ENCODE data around the gene TYW5.
A peak's percentile ranks its signal among the peaks of the same experiment; 100 is the strongest.

The TYW5 gene

GRCh38 chr2:199955339-199956061 is at the start of gene TYW5, which contains the start of gene MAIP1:
Gene TYW5 (minus strand): TSS chr2:199955491. CDS start chr2:199955470, 21 bp downstream.
Gene MAIP1 (plus strand): TSS chr2:199955582. CDS start chr2:199955799, 217 bp downstream.
- peak; percentile 90 for DNase-seq

DNA sequence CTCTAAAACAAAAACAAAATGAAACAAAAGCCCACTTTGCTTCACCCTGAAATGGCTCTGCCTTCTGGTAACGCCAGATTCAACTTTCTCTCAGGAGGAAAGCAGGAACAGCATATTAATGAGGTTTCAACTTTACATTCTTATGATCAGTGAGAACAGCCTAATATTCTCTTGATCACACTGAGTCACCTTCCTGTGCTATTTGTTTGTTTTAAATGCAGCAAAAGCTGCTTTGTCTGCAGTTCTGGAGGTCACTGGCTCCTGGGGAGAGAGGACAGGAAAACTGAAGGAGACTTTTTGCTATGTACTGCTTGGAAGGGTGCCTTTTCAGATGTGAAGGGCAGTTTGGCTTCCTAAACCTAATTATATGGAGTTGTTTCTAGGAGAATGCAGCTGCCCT is 48.2 kb upstream of the TYW5 start:
- DNase-seq = no peak

DNA sequence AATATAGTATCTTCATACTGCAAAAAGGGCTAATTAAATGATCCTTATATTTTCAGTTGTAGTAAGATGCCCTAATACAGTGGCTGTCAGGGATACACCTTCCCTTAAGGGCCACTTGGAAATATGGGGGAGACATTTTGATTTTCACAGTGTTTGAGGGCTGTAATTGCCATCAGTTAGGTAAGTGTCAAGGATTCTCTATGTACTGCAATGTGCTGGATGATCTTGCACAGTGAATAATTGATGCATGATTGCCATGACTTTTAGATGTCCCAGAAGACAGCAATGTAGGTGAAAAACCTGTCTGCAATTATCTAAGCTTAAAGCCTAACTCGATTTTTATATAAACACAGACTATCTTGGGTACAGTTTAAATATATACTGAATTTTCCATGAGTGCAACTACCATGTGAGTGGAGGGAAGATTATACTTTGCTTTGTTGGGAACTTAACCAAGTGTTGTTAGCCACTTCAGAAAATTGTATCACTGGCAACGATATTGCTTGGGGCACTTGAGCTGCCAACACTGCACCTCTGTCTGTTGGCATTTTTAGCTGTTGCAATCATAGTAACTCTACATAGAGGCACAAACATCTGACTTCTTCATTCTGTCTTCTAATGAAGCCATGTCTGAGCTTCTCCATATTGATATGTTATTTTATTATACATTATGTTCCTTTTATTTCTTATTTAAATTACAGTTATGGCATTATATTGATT is 45.3 kb upstream of the TYW5 start:
- DNase-seq = no peak

- DNase-seq = no peak
Measured at GRCh38 chr2:199999166-199999565, 43.9 kb upstream of the TYW5 start.

DNA sequence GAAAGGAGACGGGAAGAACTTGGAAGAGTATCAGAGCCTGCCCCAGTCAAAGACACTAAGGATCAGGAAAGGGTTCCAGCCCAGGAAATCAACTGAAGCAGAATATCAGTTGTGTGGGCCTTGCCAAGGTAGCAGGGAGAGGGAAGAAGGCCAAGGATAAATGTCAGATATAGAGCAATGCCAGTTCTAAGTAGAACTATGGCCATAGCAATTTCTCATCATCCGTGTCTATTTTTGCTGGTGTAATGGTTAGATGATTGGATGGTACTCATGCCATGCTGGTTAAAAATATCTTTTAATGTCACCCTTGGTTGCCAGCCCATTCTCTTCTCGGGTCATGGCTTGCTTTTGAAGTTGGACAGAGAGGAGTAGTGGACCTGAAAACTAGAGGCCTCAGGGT is 42.0 kb upstream of the TYW5 start:
- no peak for DNase-seq

GRCh38 chr2:199994896-199995295 is 39.6 kb upstream of the TYW5 start:
- no peak for DNase-seq

DNA sequence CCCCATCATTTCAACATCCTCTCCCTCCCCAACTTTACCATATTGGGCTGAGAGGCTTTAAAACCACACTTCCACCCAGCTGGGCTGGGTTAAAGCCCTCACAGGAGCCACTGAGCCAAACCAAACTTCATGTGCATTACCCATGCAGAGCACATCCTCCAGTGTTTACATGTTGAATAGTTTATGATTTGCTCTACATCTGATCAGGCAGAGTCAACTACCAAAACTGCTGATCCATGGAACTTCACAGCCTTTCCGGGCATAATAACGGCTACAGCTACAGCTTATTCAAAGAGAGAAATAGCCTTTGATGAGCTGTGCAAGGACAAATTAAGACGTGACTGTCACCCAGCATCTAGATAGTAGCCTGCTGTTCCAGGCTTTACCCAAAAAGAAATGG is 39.1 kb upstream of the TYW5 start:
- DNase-seq = no peak

DNA sequence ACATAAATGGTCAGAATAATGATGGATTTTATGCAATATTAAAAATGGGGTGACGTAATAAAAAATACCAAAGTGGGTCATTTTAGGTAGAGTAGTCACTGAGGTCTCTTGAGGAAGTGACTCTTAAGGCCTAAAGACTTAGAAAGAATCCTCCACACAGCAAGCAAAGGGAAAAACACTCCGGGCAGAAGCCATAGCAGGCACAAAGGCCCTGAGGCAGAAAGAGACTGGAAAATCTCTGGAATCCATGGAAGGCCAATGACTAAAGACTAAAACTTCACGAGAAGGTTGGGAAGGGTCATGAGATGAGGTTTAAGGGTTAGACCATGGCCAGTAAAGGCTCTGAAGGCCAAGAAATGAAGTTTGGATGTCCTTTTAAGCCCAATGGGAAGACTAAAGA is 37.0 kb upstream of the TYW5 start:
- no peak for DNase-seq

DNA sequence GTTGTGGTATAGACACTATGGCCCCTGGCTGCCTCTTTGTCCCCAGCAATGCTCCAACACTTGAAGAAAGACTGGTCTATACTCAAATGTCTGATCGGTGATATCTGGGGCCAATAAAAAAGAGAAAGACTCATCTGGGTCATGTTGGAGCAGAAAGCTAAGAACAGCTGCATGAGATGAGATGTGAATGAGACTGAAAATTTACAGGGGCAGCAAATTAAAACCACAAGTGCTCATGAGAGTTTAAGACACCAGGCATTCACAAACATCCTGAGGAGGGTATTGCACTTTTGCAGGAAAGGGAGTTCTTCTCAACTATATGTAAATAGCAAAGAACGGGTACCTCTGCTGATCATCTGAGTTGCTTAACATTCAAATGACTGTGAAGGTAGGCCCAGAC is 36.4 kb upstream of the TYW5 start:
- no peak for DNase-seq

DNA sequence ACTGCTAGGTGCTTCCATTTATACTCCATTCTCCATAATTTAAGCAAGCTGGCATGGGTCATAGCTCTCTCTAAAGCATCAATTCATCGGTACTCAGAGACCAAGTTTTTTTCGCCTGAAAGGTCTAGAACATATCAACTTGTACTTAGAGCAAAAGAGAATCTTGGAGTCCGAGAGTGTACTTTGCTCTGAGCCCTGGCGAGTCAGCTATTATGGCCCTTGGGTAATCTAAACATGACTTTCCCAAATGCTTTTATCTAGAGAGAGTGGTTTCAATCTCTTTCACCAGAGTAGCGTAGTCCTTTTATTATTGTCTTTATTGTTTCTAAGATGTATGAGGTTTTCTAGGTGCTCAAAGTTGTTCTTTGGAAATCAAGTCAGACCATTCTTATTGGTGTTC is 34.5 kb upstream of the TYW5 start:
- DNase-seq = no peak

DNA sequence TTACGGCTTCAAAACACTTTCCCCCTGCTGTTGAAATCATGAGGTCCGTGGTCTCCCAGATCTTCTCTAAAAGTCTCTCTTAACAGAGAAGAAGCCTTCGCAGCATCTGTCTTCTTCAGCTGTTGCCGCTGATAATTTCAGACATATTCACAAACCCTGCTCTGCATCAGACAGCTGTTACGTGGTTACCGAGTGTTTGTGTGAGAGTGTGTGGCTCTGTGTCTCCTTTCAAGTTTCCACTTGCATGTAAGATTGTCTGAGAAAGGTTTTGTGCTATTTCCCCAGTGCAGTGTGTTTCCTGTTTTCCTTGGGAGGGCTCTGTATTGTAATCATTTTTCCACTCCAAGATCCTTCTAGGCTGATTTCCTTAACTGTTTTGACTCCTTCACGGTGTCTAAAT is 32.9 kb upstream of the TYW5 start:
- peak; percentile 72 for DNase-seq

DNA sequence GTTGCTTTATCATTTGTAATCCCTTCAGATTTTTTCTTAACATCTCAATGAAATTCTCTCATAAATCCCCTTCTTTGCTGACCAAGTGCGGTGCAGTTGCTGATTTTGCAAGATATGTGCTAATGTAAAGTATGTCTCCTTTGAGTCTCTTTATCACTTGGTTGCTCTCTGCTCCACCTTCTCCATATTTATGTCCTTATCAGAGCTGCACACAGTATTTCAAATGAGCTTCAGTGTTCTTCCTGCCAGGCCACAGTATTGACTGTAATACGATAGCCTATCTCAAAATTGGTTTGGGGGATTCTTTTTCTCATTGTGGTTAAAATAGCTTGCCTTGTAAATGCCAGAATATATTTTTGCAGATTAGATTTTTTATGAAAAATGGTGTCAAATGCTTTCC is 32.3 kb upstream of the TYW5 start:
- no peak for DNase-seq

- DNase-seq = peak; percentile 69
Measured at GRCh38 chr2:199985625-199986207, 30.4 kb upstream of the TYW5 start.

GRCh38 chr2:199984755-199985154 is 29.5 kb upstream of the TYW5 start:
- no peak for DNase-seq

DNA sequence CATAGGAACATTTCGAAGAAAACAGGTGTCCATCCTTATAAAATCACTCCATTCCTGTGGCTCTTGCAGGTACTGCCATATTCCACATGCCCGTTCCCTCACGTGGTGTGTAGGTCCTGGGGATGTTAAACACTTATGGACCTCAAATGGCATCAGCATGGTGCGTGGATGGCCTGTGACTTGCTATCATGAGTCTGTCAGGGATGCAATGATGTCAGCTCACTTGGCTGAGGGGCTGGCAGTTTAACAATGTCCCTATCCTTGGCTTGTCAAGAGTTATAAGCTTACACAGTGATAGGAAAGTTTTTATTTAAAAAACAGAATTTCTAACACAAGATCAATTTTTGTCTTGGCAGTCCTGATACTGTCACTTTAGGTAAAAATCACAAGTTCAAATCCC is 28.9 kb upstream of the TYW5 start:
- DNase-seq = no peak

DNA sequence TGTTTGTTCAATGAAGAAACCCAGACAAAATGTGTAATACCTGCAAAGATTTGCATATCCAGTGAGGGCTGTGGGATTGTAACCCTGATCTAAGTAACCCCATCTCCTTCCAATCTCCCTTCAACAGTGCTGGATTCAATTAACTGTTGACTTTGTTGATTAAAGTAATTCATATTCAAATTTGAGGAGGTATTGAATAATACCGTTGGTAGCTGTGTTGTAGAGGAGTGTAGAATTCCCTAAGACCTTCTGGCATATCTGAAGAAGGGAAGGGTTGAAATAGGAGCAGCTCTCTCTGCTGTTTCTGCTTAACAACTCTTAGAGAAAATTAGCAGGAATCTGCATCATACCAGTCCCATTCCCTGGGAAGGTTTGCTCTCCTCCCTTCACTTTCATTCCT is 28.2 kb upstream of the TYW5 start:
- no peak for DNase-seq

- DNase-seq = peak; percentile 44
Measured at GRCh38 chr2:199982126-199982843, 27.0 kb upstream of the TYW5 start.

- DNase-seq = peak; percentile 91
Measured at GRCh38 chr2:199979832-199980628, 24.7 kb upstream of the TYW5 start.

GRCh38 chr2:199979398-199979797 is 24.1 kb upstream of the TYW5 start:
- no peak for DNase-seq

- no peak for DNase-seq
Measured at GRCh38 chr2:199977984-199978415, 22.7 kb upstream of the TYW5 start.

DNA sequence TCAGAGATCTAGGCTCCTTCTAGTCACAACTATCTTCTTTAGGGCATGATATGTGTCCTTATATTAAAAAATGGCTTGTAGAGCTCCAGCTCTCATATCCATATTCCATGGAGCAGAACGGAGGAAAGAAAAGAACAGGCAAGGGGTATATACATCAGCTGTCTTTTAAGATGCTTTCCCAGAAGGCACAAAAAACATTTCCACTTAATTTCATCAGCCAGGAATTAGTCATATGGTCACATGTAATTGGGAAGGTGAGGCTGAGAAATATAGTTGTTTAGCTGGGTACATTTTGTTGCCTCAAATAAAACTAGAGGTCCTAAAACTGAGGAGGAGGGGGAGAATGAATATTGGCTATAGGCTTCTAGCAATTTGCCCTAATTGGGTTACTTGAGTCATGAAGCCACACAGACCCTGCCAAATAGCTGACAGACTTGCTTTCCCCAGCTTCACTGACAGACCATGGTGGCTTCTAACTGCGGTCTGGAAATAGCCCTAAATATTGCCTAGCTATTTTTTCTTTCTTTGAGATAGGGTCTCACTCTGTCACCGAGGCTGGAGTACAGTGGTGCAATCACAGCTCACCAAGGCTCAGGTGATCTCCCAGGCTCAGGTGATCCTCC is 20.1 kb upstream of the TYW5 start:
- no peak for DNase-seq

DNA sequence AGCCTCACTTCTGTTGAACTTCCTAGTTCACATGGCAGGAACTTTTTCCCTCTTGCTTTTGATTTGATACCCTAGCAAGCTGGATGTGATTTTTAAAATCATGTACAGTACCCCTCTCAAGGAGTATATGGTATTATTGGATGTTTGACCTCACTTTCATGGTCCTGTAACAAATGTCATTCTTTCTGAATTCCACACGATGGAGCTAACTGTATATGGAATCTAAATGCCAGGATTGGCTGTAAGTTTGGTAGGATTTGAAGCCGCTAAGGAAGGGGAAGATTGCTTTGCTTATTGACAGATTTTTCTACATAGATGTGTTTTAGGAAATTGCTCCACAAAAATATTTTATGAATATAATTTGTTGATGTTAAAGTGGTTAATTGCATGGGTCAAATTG is 18.4 kb upstream of the TYW5 start:
- DNase-seq = no peak

All from femur (tissue), 1 donor.